IPS DF 6.9 (cell line): Measurements from ENCODE around the gene PGC.

Experiments
- DNase-seq: peaks from one replicate; pipeline ENCODE4 v3.0.0-alpha.2; 2013; ENCODE audit warnings: low read depth, low spot score
- H3K27ac ChIP-seq: one replicate; pipeline ENCODE4 v1.5.1; 2013; ENCODE audit warnings: low read length, control low read depth
- H3K27me3 ChIP-seq: 2 replicates; pipeline ENCODE4 v1.6.1; 2013; ENCODE audit warnings: mild to moderate bottlenecking, low read length; ENCODE audit not compliant: control insufficient read depth, insufficient read depth
- H3K36me3 ChIP-seq: 2 replicates; pipeline ENCODE4 v1.6.1; 2013; ENCODE audit warnings: low read length; ENCODE audit not compliant: control insufficient read depth, insufficient read depth
- H3K4me1 ChIP-seq: 2 replicates; pipeline ENCODE4 v1.6.1; 2013; ENCODE audit warnings: low read length; ENCODE audit not compliant: control insufficient read depth, insufficient read depth
- H3K4me3 ChIP-seq: 2 replicates; pipeline ENCODE4 v1.5.1; 2013; ENCODE audit warnings: mild to moderate bottlenecking, low read length
- H3K9me3 ChIP-seq: 2 replicates; pipeline ENCODE4 v1.6.1; 2013; ENCODE audit warnings: low read length, inconsistent platforms; ENCODE audit not compliant: control insufficient read depth, insufficient read depth
- WGBS: extraction: QIAGEN DNeasy Blood & Tissue Kit; methylation state at CpG from one replicate; pipeline ENCODE4 v1.1.7; 2013; ENCODE audit warnings: mixed read lengths, missing lambda C conversion rate; ENCODE audit not compliant: insufficient read length, insufficient coverage; 5-methylcytosine and 5-hydroxymethylcytosine counted together

PGC gene

DNA sequence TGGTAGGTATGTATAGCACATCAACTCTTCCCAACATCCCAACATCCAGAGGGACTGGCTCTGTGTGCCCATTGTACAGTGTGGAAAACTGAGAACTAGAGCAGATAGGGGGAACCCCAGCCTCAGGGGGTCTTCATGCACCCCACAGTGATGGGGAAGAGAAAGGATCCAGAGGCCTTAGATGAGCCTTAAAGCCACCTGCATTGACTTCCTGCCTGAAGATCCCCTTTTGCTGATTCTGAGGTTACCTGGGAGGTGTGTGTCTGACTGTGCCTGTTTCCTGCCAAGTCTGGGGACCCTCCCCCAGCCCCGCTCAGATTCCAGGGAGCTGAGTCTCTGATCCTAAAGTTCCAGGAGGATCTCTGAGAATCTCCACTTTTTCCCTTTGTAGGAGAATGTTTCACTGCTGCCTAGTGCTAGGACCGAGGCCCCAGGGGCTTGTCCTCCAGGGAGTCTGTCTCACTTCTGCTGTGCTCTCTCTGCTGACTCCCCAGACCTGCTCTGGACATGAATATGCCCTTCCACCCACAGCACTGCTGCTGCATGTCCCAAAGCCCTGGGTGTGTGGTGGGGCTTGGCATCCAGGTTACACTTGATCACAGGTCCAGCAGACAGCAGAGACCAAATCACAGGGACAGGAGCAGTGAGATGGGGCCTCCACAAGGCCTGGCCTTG lies 12.8 kb upstream of the PGC start:
- Histone ChIP-seq H3K27ac (no peak overlapping the region), H3K9me3 (no peaks in the 10 kb centered on the region), H3K27me3 (no peaks in the 10 kb centered on the region; the same call in 1 of the 2 replicates), H3K4me3 (no peak overlapping the region), H3K4me1 (no peaks in the 10 kb centered on the region), H3K36me3 (no peaks in the 10 kb centered on the region)
- DNase-seq, result no peak
- no CpG with 5 or more reads among the region's 2 CpGs for WGBS

- no peak for DNase-seq
- Histone ChIP-seq H3K4me3 (no peak overlapping the region), H3K27me3 (no peaks in the 10 kb centered on the region; the same call in 1 of the 2 replicates), H3K36me3 (no peaks in the 10 kb centered on the region), H3K9me3 (no peaks in the 10 kb centered on the region), H3K4me1 (no peaks in the 10 kb centered on the region), H3K27ac (no peak overlapping the region)
- no CpG with 5 or more reads among the region's 13 CpGs for WGBS
These were observed 12.1 kb upstream of the PGC start for GRCh38 chr6:41759106-41759904.

DNA sequence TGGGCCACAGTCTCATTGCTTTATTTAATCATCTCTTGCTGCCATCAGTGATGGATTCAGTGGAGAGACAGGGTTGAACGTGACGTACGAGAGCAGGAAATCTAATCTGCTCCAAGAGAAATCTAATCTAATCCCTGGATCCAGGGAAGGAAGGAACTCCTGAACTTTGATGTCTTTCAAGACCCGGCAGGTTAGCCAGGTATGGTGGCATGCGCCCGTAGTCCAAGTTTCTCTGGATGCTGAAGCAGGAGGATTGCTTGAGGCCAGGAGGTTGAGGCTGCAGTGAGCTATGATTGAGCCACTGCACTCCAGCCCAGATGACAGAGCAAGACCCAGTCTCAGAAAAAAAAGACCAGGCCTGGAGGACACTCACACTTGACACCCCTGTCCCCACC lies 11.4 kb upstream of the PGC start:
- H3K4me1 ChIP-seq, result no peaks in the 10 kb centered on the region
- no CpG with 5 or more reads among the region's 6 CpGs for WGBS

GRCh38 chr6:41757931-41758640 lies 10.9 kb upstream of the PGC start:
- WGBS, result no CpG with 5 or more reads among the region's 8 CpGs
- no peak for DNase-seq
- Histone ChIP-seq H3K4me3 (no peak overlapping the region), H3K27me3 (no peaks in the 10 kb centered on the region; the same call in 1 of the 2 replicates), H3K27ac (no peak overlapping the region), H3K9me3 (no peaks in the 10 kb centered on the region), H3K4me1 (no peaks in the 10 kb centered on the region), H3K36me3 (no peaks in the 10 kb centered on the region)

More for the DNA sequence above, 11.4 kb upstream of the PGC start:
- H3K36me3 ChIP-seq, result no peaks in the 10 kb centered on the region
- no peak overlapping the region for H3K4me3 ChIP-seq
- H3K27ac ChIP-seq, result no peak overlapping the region
- DNase-seq, result no peak
- no peaks in the 10 kb centered on the region for H3K9me3 ChIP-seq
- H3K27me3 ChIP-seq, result no peaks in the 10 kb centered on the region; the same call in 1 of the 2 replicates

DNA sequence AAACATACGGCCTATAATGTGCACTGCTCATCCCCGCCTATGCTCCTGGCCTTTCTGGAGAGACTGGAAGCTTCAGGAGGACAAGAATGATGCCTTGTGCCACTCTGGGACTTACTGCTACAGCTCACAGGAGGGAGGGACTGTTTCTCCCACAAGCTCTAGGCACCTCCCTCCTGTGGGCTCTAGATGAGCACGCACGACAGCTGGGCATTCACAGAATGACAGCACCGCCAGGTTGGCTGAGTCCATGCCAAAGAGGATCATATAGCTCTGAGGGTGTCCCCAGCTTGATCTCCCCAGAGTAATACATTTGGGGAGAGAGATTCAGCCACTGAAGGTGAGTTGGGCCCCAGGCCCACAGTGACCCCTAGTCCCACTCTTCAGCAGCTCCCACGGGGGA lies 10.1 kb upstream of the PGC start:
- no peak for DNase-seq
- Histone ChIP-seq H3K4me3 (no peak overlapping the region), H3K36me3 (no peaks in the 10 kb centered on the region), H3K27ac (no peak overlapping the region), H3K9me3 (no peaks in the 10 kb centered on the region), H3K4me1 (no peaks in the 10 kb centered on the region), H3K27me3 (no peaks in the 10 kb centered on the region; the same call in 1 of the 2 replicates)
- no CpG with 5 or more reads among the region's 6 CpGs for WGBS

DNA sequence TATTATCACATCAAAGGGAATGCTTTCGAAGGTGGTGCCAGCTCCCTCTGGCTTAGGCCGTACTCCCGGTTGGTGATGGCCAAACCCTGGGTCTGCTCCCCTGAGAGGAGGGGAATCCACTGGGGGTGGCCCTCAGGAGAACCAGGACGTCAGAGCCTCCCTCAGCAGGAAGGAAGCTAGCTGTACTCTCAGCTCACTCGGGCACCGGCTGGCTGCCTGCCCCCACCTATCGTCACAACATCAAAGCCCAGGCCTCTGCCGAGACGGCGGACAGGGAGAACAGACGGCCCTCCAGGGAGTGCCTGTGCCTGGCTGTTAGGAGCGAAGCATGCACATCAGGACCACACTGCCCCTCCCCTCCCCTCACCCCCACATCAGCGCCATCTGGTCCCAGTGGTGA lies 9.2 kb upstream of the PGC start:
- DNase-seq, result no peak
- Histone ChIP-seq H3K9me3 (no peaks in the 10 kb centered on the region), H3K27me3 (no peaks in the 10 kb centered on the region; the same call in 1 of the 2 replicates), H3K27ac (no peak overlapping the region), H3K4me3 (no peak overlapping the region), H3K4me1 (no peaks in the 10 kb centered on the region), H3K36me3 (no peaks in the 10 kb centered on the region)
- no CpG with 5 or more reads among the region's 13 CpGs for WGBS

DNA sequence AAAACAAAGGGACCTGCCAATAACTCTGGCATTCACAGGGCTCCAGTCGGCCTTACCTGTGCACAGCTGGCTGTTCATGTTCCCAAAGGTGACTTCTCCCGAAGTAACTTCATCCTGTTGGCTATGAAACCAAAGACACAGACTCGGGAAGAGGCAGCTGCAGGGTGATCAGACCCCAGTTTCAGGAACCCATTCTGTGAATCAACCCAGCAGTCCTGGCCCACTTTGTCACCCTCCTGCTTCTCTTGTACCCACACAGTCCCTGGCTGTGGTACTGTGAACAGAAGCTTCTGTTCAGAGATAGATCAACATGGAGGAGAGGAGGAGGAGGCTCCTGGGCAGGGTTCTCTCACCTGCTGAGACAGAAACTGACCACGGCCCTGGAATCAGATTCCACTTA lies 8.7 kb upstream of the PGC start:
- DNase-seq, result no peak
- no CpG with 5 or more reads among the region's 4 CpGs for WGBS
- H3K27ac ChIP-seq, result no peak overlapping the region
- no peaks in the 10 kb centered on the region for H3K36me3 ChIP-seq
- no peaks in the 10 kb centered on the region for H3K4me1 ChIP-seq
- H3K27me3 ChIP-seq, result no peaks in the 10 kb centered on the region
- H3K9me3 ChIP-seq, result no peaks in the 10 kb centered on the region
- H3K4me3 ChIP-seq, result no peak overlapping the region

- H3K4me1 ChIP-seq, result no peaks in the 10 kb centered on the region
These were observed 3.2 kb upstream of the PGC start for GRCh38 chr6:41750374-41750773.

DNA sequence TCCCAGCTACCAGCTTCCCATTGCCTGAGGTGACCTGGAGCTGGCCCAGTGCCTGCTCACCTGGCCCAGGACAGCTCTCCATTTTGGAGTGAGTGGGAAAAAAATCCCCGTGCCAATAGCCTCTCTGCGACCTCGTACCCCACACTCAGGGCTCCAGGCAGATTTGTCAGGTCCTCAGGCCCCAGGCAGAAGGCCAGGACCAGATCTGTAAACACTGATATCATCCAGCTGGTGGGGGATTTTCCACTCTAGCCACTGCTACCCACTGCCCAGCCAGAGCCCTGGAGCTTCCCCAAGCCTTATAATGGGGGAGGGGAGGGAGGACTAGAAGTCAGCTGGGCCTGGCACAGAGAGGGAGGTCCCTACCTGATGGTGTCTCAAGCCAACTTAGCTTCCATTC lies 1.3 kb upstream of the PGC start:
- H3K4me1 ChIP-seq, result no peaks in the 10 kb centered on the region
- no peak for DNase-seq
- no peaks in the 10 kb centered on the region for H3K27me3 ChIP-seq
- no peak overlapping the region for H3K27ac ChIP-seq
- no peak overlapping the region for H3K4me3 ChIP-seq
- H3K9me3 ChIP-seq, result no peaks in the 10 kb centered on the region
- WGBS, result no CpG with 5 or more reads among the region's 3 CpGs
- H3K36me3 ChIP-seq, result no peaks in the 10 kb centered on the region

More at GRCh38 chr6:41750374-41750773, 3.2 kb upstream of the PGC start:
- H3K27ac ChIP-seq, result no peak overlapping the region
- no peaks in the 10 kb centered on the region for H3K36me3 ChIP-seq
- no peak for DNase-seq
- no peaks in the 10 kb centered on the region for H3K9me3 ChIP-seq
- H3K27me3 ChIP-seq, result no peaks in the 10 kb centered on the region
- H3K4me3 ChIP-seq, result no peak overlapping the region
- WGBS, result no CpG with 5 or more reads among the region's 3 CpGs

DNA sequence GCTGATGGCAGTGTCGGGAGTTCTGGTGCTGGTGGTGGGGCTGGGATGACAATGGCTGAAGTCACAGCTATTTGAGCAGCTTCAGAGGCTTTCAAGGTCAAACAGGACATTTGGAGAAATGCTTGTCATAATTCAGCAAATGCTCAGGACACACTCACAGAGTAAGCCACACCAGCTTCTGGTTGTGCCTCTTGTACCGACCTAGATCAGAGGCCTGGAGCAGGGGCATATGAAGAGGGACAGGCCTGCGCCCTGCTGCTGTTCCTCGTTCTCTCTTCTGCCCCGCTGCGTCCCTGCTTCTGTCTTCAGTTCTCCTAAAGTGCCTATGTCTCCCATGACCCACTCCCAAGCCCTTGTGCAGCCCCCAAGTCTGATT lies 893 bp upstream of the PGC start:
- no peak for DNase-seq
- Histone ChIP-seq H3K27me3 (no peaks in the 10 kb centered on the region), H3K4me3 (no peak overlapping the region), H3K27ac (no peak overlapping the region), H3K9me3 (no peaks in the 10 kb centered on the region), H3K36me3 (no peaks in the 10 kb centered on the region), H3K4me1 (no peaks in the 10 kb centered on the region)
- no CpG with 5 or more reads among the region's 6 CpGs for WGBS
